Activated CD4-positive, alpha-beta memory T cell treated with anti-CD3 and anti-CD28 coated beads, Interleukin-2, amount 10 ng/mL, durations not matched to agents 7 days and 5 days (primary cell): ENCODE results near the gene ADAMTS8. TPM values are rescaled to one million over a fixed set of nuclear protein-coding genes. Genes with fewer than 3 reads are reported as not detected.

ENCODE experiments used
- total RNA-seq, 2 experiments: library from RNA; stranded (reverse); gene quantifications; one replicate each; pipeline ENCODE4 v1.2.3, GENCODE V29; 2021

The ADAMTS8 gene
- total RNA-seq, 2 experiments from 2014 or later: not detected

Other genes starting within 250 kb of the ADAMTS8 start
- 10 to 100 TPM; 51.2 to 51.7 TPM for gene ZBTB44, start 113.7 kb downstream of the ADAMTS8 start, total RNA-seq
- gene ADAMTS15, start 20.0 kb upstream of the ADAMTS8 start, total RNA-seq: not detected